Neural cell (in vitro differentiated cells): Measurements from ENCODE around the gene FOXL3.

Experiments used
- CTCF ChIP-seq: fragments of 450-650 bp; IDR thresholded peaks from 2 replicates; pipeline ENCODE4 v1.5.1; 2014; ENCODE audit warnings: antibody characterized with exemption, mild to moderate bottlenecking, moderate library complexity; ENCODE audit not compliant: poor library complexity, severe bottlenecking
- EP300 ChIP-seq: fragments of 450-650 bp; conservative IDR thresholded peaks from 2 replicates; pipeline ENCODE4 v1.6.1; 2014; ENCODE audit warnings: antibody characterized with exemption, mild to moderate bottlenecking, moderate library complexity; ENCODE audit not compliant: poor library complexity, severe bottlenecking
- POLR2AphosphoS5 ChIP-seq: IDR thresholded peaks from 2 replicates; pipeline ENCODE4 v1.6.1; 2012

DNA sequence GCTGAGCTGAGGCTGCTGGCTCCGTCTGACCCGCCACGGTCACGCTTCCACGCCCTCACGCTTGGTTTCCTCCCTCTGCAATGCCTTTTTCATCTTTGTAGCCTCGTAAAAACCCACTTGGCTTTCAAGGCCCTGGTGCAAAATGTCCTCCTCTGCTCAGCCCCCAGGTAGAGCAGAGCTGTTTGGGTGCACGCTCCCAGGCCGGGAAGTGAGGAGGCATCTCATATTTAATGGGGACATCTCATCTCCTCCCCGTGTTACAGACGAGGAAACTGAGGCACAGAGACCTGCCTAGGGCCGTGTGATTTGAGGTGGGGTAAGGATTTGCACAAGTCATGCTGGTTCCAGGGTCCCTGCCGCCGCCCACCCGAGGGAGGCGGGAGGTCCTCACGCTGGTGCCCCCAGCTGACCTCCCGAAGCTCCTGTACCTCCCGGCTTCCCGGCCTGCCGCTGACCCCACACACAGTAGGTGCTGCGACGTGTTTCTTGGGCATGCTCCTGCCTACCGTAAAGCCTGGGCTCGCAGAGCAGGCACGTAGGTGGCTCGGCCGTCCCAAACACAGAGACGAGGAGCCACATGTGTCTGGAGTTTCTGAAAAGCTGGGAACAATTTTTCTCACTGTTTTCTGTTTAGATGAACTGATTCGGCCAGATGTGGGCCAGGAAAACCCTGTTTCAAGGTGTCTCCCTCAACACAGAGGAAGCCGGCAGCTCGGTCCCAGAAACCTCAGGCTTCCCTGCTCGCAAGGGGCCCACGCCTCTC is 11.5 kb downstream of the FOXL3 start:
- TF ChIP-seq CTCF: no peak
- TF ChIP-seq EP300: no peak
- no peak for TF ChIP-seq POLR2AphosphoS5
